PC-9 (cell line): ENCODE data around the gene CAPN3. TPM values are rescaled to one million over a fixed set of nuclear protein-coding genes. Genes with fewer than 3 reads are reported as not detected.

Source experiments
- BruUV-seq: library from RNA; stranded (reverse); fragments of 400-500 nt; replicated peaks from 2 replicates; lab custom pipeline; 2021; lab: Mats Ljungman, UMichigan
- CTCF ChIA-PET: fragments of 300-600 bp; sonication (Branson Sonifier 250); formaldehyde crosslinking; loops from one replicate; lab custom pipeline; 2022; ENCODE audit warnings: antibody characterized with exemption; lab: Charles Lee
- POLR2A ChIA-PET: fragments of 300-600 bp; sonication (Branson Sonifier 250); formaldehyde crosslinking; loops from one replicate; lab custom pipeline; 2022; ENCODE audit warnings: antibody characterized with exemption; ENCODE audit not compliant: unreplicated experiment; lab: Charles Lee
- DNase-seq, 2 experiments: peaks; one replicate each; pipeline versions ENCODE4 v3.0.0 to v3.0.0-alpha.2; 2015 to 2022; ENCODE audit warnings: mixed read lengths in 1 of 2
- H2AFZ ChIP-seq: fragments of 200-600 bp; sonication (generic); 2 replicates; pipeline ENCODE4 v1.8.1; 2017; ENCODE audit warnings: antibody characterized with exemption
- H3F3A ChIP-seq: fragments of 200-600 bp; sonication (generic); 2 replicates; pipeline ENCODE4 v1.8.1; 2017; ENCODE audit warnings: antibody characterized with exemption, mild to moderate bottlenecking, low read depth; ENCODE audit not compliant: insufficient read depth
- H3K27ac ChIP-seq: fragments of 200-600 bp; sonication (generic); 2 replicates; pipeline ENCODE4 v1.6.1; 2016; ENCODE audit warnings: mixed run types
- H3K27me3 ChIP-seq: fragments of 200-600 bp; sonication (generic); 2 replicates; pipeline ENCODE4 v1.6.1; 2016; ENCODE audit warnings: low read depth, mixed run types; ENCODE audit not compliant: insufficient read depth
- H3K36me3 ChIP-seq: fragments of 200-600 bp; sonication (generic); 2 replicates; pipeline ENCODE4 v1.6.1; 2016; ENCODE audit warnings: low read depth, mixed run types
- H3K4me1 ChIP-seq: fragments of 200-600 bp; sonication (generic); replicated peaks from 2 replicates; pipeline ENCODE4 v1.6.1; 2016; ENCODE audit warnings: mixed run types; ENCODE audit not compliant: insufficient read depth
- H3K4me2 ChIP-seq: fragments of 200-600 bp; sonication (generic); 2 replicates; pipeline ENCODE4 v1.6.1; 2017; ENCODE audit warnings: mixed run types
- H3K4me3 ChIP-seq: fragments of 200-600 bp; sonication (generic); 2 replicates; pipeline ENCODE4 v1.6.1; 2016; ENCODE audit warnings: mixed run types
- H3K79me2 ChIP-seq: fragments of 200-600 bp; sonication (generic); 2 replicates; pipeline ENCODE4 v1.6.1; 2017; ENCODE audit warnings: low read depth, mixed run types
- H3K9me2 ChIP-seq: fragments of 200-600 bp; sonication (generic); 2 replicates; pipeline ENCODE4 v1.8.1; 2017; ENCODE audit warnings: mild to moderate bottlenecking; ENCODE audit not compliant: insufficient read depth
- H3K9me3 ChIP-seq: fragments of 200-600 bp; sonication (generic); 2 replicates; pipeline ENCODE4 v1.8.1; 2016; ENCODE audit warnings: low read depth; ENCODE audit not compliant: insufficient read depth
- H4K20me1 ChIP-seq: fragments of 200-600 bp; sonication (generic); 2 replicates; pipeline ENCODE4 v1.8.1; 2017; ENCODE audit not compliant: insufficient read depth
- CTCF ChIP-seq: fragments of 200-600 bp; sonication (generic); conservative IDR thresholded peaks from 2 replicates; pipeline ENCODE4 v1.6.1; 2017; ENCODE audit warnings: mixed run types, antibody characterized with exemption, mild to moderate bottlenecking, moderate library complexity
- EZH2 ChIP-seq: fragments of 200-600 bp; sonication (generic); IDR thresholded peaks from 2 replicates; pipeline ENCODE4 v1.8.0; 2017; ENCODE audit warnings: antibody characterized with exemption, low read depth
- intact Hi-C: fragments of 100-400 bp; cut with micrococcal nuclease; formaldehyde crosslinking; loops from one replicate; pipeline ENCODE4 v1.10.0; 2022; ENCODE audit not compliant: unreplicated experiment
- total RNA-seq: library from RNA; stranded (reverse); gene quantifications from 2 replicates; pipeline ENCODE4 v1.2.3, GENCODE V29; 2021

CAPN3 gene
- total RNA-seq, 1 experiment from 2014 or later: 0.50 TPM

DNA sequence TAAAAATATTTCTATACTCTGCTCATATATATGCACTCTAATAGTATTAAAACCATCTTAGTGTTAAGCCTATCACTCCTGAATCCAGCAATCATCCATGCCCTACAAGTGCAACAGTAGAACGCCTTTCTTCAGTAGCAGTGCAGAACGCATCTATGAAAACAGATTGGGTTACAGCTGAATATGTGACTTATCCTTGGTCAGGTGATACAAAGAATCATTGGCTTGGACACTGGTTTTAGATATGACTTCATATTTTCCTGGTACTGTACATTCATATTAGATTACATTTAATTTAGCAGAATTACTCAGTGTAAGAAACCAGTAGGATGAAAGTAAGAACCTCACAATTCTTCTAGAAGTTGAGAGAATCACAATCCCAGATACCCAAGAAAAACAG lies 88.3 kb downstream of the CAPN3 start:
- ChIA-PET POLR2A (no interaction called here), CTCF (no interaction called here)
- Histone ChIP-seq H3K4me3 (no peak overlapping the region), H3K27me3 (no peaks in the 10 kb centered on the region), H3K9me3 (no peaks in the 10 kb centered on the region), H2AFZ (no peak overlapping the region), H3K4me1 (no peaks in the 10 kb centered on the region), H3K4me2 (no peak overlapping the region), H3K9me2 (no peaks in the 10 kb centered on the region), H3K36me3 (no peaks in the 10 kb centered on the region), H3F3A (no peaks in the 10 kb centered on the region), H4K20me1 (no peaks in the 10 kb centered on the region), H3K27ac (no peak overlapping the region), H3K79me2 (no peaks in the 10 kb centered on the region)
- intact Hi-C loops: no loop called here
- TF ChIP-seq CTCF: no peak
- no peak for TF ChIP-seq EZH2
- no peak for DNase-seq
- BruUV-seq: no TSS peak

DNA sequence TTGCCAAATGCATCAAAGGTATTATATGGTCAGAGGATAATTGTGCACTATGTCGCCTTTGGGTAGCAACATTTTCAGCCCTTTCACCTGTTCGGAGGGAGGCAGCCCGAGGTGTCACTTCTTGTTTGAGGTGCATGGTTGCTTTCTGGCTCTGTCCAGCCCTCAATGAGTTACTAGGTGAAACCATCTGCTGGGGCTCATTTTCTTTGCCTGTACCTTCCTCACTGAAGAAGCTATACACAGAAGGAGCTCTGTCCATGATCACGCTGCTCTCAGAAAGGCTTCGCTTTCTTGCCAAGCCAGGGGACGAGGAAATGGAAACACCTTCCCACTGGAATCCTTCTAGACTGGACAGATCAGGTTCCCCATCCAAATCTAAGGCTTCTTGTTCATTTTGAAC lies 89.0 kb downstream of the CAPN3 start:
- intact Hi-C loops: no loop called here
- Histone ChIP-seq H3K4me1 (no peaks in the 10 kb centered on the region), H2AFZ (no peak overlapping the region), H3K36me3 (no peaks in the 10 kb centered on the region), H3K79me2 (no peaks in the 10 kb centered on the region), H4K20me1 (no peaks in the 10 kb centered on the region), H3F3A (no peaks in the 10 kb centered on the region), H3K9me2 (no peaks in the 10 kb centered on the region), H3K27me3 (no peaks in the 10 kb centered on the region), H3K4me2 (no peak overlapping the region), H3K4me3 (no peak overlapping the region), H3K27ac (no peak overlapping the region), H3K9me3 (no peaks in the 10 kb centered on the region)
- TF ChIP-seq CTCF: no peak
- no peak for TF ChIP-seq EZH2
- CTCF ChIA-PET: no interaction called here
- BruUV-seq: no TSS peak
- POLR2A ChIA-PET: no interaction called here
- DNase-seq: no peak

DNA sequence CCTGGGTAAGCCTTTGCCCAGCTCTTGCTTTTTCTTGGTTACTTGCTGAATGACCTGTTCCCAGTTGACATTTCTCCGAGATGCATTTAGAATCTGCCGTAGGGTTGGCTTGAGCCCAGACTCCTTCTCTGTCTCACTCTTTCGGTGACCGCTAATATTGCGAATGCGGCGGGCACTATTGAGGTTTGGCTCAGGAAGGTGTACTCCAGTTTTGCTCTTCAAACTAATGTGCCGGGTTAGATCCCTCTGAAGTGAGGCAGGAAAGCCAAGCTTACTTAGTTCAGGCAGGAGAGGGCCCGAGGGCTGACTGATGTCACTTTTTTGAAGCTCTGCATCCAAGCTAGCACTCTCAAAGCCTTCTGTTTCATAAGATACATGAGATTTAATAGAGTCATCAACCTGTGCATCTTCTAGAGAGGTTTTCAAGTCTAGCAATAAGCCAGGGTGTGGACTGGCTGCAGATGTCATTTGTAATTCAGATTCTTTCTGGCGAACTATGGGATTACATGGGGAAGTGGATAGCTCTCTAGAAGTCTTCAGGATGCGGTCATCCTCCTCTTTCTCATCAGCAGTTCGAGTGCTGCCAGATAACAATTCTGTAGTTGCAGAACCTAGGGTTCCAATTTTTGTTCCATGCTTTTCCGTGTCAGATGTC lies 90.6 kb downstream of the CAPN3 start:
- Histone ChIP-seq H2AFZ (no peak overlapping the region), H3K27ac (no peak overlapping the region), H3K4me2 (no peak overlapping the region), H3K9me3 (no peaks in the 10 kb centered on the region), H4K20me1 (no peaks in the 10 kb centered on the region), H3K79me2 (no peaks in the 10 kb centered on the region), H3K4me1 (no peaks in the 10 kb centered on the region), H3K27me3 (no peaks in the 10 kb centered on the region), H3K36me3 (no peaks in the 10 kb centered on the region), H3K9me2 (no peaks in the 10 kb centered on the region), H3F3A (no peaks in the 10 kb centered on the region), H3K4me3 (no peak overlapping the region)
- no TSS peak for BruUV-seq
- TF ChIP-seq CTCF (no peak), EZH2 (no peak)
- ChIA-PET CTCF (no interaction called here), POLR2A (interaction anchor here (0.7 kb wide), 1 partner anchor 17 kb away, joined by 6 read pairs; no protein-coding TSS in a partner anchor)
- no peak for DNase-seq
- intact Hi-C loops: no loop called here
